Measurements from ENCODE around the gene ZBTB8OS.

The ZBTB8OS gene

GRCh38 chr1:32606565-32607371 lies 43.6 kb downstream of the ZBTB8OS start:
- DNase-seq = no peak

GRCh38 chr1:32605711-32606424 lies 44.5 kb downstream of the ZBTB8OS start:
- DNase-seq = no peak

GRCh38 chr1:32600034-32600433 lies 50.3 kb downstream of the ZBTB8OS start:
- DNase-seq = no peak

GRCh38 chr1:32592943-32593342 lies 57.4 kb downstream of the ZBTB8OS start:
- DNase-seq = no peak

- no peak for DNase-seq
Measured at GRCh38 chr1:32580348-32581017, 69.9 kb downstream of the ZBTB8OS start.

Measured in activated CD4-positive, CD25-positive, alpha-beta regulatory T cell (primary cell).